HG02884 (cell line): ENCODE results near the gene COG4.
"Not testable (repeated sequence)": the region's sequence is repeated elsewhere in the genome, so short reads cannot be mapped to it uniquely, and the experiment has no call there.

Source experiments
- ATAC-seq: cut with Tn5 transposase; IDR thresholded peaks from one replicate; pipeline ENCODE4 v1.9.1; 2021; ENCODE audit warnings: mild to moderate bottlenecking, moderate library complexity; ENCODE audit not compliant: unreplicated experiment

COG4 gene

DNA sequence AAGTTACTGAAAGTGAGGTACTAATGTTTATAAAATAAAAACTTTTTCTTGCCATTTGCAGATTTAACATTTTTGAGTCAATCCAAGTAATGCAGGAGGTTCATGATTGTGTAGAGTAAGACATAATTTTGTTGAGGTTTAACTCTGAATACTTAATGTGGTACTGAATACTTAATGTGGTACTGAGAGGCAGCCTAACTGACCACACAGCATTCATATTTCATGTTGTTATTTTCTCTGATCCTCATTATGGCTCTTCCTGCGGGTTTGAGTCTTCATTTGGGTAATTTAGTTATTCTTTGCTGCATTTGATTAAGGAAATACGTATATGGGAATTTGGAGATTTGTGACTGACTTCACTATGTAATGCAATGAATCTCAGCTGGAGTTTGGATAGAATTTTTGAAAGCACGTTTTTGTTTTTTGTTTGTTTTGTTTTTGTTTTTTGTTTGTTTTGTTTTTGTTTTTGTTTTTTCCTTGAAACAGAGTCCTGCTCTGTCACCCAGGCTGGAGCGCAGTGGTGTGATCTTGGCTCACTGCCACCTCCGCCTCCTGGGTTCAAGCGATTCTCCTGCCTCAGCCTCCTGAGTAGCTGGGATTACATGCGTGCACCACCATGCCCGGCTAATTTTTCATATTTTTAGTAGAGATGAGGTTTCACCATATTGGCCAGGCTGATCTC lies 4.1 kb upstream of the COG4 start:
- ATAC-seq = no peak

DNA sequence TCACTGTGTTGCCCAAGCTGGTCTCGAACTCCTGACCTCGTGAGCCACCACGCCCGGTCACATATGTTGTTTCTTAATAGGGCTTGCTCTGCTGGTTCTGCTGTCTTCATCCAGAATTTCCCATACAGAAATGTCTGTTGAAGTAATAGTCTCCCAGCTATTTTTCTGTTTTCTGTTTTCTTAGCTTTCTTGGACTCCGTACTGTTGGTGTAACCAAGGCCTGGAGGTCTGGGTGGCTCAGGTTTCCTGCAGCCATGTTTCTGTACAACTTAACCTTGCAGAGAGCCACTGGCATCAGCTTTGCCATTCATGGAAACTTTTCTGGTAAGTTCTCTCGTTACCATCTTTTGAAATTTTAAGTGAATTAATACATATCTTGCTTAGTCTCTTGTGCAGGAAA lies 3.0 kb upstream of the COG4 start:
- ATAC-seq = no peak

DNA sequence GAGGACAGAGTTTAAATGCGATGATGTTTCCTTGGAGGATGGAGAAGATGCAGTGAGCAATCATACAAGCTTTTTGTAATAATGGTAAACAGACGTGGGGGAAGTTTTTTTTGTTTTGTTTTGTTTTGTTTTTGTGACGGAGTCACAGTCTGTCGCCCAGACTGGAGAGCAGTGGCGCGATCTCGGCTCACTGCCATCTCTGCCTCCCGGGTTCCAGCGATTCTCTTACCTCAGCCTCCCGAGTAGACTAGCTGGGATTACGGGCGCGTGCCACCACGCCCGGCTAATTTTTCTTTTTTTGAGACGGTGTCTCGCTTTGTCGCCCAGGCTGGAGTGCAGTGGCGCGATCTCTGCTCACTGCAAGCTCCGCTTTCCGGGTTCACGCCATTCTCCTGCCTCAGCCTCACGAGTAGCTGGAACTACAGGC lies 1.1 kb upstream of the COG4 start:
- not testable (repeated sequence) for ATAC-seq

DNA sequence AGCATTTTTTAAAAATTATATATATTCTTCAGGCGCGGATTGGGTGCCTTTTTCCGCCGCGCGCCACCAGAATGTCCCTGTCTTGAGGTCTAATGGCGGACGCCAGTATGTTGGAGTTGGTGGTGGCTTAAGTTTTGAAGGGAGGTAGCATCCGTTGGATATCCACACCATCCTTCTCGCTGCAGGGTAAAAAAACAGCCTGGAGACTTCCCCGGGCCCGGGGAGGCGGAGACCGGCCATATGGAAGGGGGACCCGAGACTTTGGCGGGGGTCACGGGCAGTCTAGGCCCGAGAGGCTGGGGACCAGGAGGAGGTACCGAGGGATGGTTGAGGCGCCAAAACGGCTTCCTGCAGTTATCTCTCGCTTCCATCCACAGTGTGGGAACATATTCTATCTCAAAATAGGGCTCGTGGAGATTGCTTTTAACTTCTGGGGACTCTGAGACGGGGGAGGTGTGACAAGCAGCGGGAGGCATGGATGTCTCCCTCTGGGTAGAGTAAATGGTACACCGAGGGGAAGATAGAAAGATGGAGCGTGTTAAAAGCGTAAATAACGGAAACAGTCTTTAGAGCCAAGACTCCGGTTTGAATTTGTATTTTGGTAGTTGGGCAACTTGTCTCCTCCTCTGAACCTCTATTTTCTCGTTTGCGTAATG lies 517 bp upstream of the COG4 start, which contains the start of gene SF3B3:
TSS of gene SF3B3 (plus strand) at position 74 of the 656 bp plus-strand sequence. CDS start 2,841 bp downstream, outside the sequence.
- ATAC-seq = no peak

DNA sequence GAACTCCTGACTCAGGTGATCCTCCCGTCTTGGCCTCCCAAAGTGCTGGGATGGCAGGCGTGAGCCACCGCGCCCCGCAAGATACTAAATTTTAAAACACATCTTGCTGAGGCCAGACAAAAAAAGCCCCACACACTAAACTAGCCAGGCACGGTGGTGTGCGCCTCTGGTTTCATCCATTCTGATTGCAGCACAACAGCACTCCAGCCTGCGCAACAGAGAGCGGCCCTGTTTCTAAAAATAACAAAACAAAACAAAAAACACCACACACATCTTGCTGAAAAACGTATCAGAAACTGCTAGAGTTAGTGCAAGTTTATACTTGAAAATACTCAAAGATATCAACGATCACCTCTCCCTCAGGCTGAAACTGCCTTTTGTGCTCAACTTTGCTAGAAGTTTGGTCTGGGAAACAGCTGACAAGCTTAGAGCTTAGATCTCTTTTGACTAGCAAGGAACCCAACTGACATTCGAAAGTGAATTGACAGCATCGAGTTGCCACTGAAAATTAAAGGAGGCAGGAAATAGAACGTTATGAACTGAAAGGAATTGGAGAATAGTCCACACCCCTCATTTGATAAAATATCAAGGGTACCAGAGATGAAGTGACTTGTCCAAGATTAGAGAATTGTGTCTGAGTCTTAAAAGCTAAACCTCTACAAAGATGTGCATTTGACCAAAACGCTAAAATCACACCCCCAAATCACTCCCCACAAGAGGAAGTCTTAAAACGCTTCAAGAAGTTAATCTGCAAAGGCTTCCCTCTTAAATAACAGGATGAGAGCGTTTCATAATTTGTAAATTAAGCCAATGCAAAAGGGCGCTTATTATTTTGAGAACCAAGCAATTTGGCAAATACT lies 908 bp downstream of the COG4 start:
- ATAC-seq = no peak

DNA sequence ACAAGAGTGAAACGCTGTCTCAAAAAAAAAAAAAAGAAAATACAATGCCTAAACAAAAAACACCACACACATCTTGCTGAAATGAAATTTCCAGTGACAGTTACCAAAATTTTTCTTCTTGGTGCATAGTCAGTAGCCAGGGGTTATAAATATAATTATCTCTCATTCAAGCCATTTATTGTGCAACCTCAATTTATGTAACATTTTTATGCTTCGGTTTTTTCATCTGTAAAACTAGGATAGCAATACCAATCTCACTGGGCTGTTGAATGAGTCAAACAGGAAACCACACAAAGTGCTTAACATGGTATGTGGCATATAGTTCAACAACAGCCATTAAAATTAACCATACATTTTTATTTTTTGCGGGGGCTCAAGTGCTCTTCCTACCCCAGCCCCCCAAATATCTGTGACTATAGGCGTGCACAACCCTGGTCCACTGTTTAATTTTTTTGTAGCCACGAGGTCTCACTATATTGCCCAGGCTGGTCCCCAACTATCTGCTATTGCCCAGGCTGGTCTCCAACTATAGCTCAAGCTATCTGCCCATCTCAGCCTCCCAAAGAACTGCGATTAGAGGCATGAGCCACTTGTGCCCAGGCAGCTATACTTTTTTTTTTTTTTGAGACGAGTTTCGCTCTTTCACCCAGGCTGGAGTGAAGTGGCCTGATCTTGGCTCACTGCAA lies 2.6 kb downstream of the COG4 start:
- ATAC-seq = no peak

DNA sequence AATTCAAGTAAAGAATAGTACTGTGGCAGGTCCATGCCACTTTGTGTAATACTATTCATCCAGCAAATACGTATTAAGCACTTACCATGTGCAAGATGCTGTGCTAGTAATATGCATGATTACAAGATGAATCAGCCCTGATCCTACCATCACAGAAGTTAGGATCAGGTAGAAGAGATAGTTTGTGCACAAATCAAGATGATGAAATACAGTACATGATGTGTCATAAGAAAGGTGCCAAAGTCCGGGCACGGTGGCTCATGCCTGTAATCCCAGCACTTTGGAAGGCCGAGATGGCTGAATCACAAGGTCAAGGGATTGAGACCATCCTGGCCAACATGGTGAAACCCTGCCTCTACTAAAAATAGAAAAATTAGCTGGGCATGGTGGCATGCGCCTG lies 10.9 kb downstream of the COG4 start:
- no peak for ATAC-seq

DNA sequence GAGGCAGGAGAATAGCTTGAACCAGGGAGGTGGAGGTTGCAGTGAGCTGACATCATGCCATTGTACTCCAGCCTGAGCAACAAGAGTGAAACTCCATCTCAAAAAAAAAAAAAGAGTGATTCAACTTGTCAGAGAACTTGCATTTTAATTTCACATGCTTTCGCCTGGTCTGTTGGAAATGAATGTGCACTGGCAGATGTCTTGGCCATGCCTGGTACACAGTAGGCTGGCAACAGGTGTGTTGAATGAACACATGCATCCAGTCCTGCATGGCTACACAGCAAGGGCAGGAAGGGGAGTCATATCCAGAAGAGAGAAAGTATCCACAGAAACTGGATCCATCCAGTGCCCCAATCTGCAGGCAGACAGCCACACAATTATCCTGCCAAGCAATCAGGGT lies 11.5 kb downstream of the COG4 start:
- no peak for ATAC-seq

DNA sequence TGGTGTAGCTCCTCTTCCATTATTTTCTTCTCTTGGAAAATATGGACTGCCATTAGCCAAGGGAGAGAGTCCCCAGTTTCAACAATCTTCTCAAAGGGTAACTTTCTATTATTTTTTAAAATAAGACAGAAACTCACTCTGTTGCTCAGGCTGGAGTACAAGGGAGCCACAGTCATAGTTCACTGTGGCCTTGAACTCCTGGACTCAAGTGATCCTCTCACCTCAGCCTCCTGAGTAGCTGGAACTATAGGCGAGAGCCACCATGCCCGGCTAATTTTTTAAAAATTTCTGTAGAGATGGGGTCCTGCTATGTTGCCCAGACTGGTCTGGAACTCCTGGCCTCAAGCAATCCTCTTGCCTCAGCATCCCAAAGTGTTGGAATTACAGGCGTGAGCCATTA lies 13.1 kb downstream of the COG4 start:
- no peak for ATAC-seq

DNA sequence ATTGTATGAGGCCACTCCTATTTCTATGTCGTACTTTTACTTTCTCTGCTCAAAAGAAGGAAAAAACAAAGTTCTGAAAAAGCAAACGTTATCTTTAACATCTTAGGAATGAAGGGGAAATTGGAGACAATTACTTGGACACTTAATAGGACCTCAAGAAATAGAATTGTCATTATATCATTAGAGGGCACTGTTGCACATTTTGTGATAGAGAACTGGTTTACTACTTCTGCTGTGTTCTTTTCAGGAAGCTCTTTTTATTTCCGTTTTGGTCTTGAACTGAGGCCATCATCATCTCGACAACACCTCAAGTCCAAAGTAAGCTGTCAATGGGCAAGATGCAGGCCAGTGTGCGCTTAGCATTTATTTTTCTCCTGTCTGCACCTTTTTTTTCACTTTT lies 14.6 kb downstream of the COG4 start:
- ATAC-seq = no peak

DNA sequence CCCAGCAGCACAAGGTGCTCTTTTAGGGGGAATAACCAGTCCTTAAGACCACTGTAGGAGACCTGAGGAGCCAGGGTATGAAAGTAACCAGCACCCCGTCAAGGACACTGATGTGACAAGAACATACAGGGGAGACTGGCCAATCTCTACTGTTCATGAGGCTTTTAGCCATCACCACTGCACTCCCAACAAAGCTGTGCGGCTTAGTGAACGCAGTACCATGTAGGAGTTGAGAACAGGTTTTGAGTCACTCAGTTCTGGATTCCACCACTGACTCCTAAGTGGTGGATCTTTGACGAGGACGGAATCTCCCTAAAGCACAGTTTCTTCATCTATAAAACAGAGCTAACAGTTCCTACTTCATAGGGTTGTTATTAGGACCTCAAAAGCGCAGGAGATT lies 26.8 kb downstream of the COG4 start:
- no peak for ATAC-seq

DNA sequence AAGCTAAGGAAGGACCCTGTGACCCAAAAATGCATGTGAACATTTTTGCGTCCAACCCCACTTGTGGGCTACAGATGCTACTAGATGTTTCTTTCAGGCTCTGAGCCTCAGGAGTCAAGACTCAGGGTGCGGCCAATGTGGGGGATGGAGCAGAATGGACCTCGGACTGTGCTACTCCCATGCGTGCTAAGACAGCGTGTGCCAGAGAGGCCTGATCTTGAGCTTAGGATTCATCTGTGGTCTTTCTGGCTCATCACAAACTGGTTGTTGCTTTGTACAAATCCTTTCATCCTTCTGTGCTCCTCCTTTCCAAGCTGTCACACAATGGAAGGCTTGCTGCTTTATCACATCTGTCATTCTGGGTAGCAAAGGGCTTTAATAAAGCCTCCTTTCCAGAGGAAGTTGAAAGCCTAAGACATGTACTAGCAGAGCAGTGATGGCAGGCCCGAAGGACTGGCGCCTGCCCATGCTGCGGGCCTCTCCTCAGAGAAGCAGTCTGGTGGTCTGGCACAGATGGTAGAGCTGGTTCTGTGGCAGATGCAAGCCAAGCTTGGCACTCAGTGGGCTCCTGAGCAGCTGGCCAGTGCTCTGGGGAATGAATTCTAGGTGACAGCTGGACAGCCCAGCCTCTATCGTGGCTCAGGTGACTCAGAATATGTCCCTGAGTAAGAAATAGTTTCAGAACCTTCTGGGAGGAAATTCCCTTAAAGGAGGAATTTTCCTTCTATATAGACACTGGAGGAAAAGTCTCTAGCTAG lies 27.8 kb downstream of the COG4 start:
- ATAC-seq = no peak

DNA sequence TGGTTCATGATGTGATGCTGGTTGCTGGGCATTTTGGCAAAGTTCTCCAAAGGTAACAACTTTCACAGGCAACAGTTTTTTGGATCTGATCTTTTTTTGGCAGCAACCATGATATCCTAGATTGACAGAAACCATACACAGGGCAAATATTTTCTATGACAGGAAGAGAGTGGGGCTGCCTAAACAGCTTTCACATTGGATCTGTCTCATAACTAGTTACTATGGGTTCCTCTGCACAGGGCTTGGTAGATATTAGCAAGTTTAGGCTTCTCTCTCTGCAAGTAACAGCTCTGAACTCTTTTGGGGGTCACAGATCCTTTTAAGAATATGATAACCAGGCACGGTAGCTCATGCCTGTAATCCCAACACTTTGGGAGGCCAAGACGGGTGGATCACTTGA lies 28.6 kb downstream of the COG4 start:
- ATAC-seq = no peak

DNA sequence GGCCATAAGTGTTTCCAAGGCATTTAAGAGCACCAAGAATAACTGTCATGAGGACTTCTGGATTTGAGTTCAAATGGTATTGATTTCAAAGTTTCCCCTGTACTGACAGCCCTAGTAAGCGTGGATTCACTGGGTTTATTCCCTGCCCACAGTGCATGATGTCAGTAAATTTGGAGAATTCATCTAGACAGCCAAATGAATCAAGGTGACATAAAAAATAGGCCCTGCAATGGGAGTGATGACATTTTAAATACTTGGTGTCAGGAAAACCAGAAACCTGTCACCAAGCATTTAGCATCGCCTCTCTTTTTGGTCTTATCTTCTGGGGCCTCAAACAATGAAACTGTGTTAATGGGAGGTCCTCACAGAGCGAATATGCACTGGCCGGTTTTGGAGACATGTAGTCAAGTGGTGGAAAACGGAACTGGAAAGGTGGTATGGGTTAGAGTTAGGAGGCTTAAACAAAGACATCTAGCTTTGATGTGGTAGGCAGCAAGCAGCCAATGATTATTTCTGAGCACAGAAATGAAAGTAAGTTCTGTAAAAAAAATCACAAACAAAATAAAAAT lies 29.1 kb downstream of the COG4 start:
- no peak for ATAC-seq

DNA sequence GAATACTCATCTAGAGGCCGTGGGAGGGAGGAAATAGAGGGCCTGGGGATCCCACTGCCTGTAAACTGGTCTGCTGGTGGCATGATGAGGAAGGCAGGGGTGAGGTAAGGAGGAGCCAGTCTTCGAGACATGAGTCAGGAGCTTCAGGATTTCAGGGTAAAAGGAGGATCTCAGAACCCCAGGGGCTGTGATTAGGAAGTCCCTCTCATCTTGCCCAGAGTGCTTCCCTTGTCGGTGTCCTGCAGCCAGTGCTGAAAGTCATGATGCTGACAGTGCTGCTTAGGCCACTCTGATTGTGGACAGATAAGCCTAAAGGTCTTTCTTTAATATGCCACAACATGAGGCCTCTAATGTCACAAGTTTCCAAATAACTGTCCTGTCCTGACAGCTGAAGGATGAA lies 29.6 kb downstream of the COG4 start:
- ATAC-seq = no peak

DNA sequence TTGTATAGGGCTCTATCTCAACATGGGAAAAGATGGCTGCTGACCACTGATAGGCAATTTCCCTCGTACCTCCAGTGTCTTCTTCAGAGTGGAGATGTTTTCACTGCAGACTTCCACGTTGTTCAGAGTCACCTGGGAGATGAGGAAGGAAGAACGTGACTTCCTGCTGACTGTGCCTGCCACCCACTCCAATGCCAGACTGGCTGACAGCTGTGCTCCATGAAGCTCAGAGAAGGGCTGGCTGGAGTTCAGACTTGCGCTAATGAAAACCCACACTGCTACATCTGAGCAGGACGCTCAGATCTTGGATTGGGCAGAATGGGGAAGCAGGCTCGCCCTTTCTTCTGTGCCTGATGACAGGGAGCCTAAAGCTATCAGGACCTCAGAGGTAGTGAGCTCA lies 33.1 kb downstream of the COG4 start:
- ATAC-seq = no peak

DNA sequence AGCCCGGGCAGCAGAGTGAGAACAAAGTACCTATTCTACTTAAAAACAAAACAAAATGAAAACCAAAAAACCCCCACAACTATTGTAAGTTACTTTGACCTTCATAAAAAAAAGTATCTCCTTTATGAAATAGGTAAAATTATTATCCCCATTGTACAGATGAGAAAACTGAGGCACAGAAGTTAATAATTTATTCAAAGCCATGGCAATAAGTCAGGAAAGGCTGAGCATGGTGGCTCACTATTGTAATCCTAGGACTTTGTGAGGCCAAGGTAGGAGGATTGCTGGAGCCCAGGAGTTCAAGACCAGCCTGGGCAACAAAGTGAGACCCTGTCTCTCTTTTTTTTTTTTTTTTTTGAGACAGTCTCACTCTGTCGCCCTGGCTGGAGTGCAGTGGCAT lies 38.5 kb downstream of the COG4 start:
- ATAC-seq = no peak

DNA sequence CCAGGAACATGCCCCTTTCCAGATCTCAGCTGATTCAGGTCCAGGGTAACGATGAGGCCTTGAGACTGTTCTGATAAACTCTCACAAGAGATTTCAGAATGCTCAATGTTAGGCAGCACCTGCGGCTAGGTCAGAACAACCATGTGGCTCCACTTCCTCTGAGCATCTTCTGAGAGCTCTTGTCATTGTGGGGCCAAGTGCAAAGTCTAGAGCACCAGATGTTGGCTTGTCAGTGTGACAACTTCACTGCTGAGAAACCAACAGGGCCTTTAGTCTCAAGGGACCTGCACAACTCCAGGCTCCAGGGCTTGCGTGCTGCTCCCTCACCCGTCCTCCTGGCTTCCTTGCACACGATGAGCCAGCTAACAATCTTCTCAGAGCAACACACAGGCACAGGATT lies 39.9 kb downstream of the COG4 start:
- no peak for ATAC-seq

DNA sequence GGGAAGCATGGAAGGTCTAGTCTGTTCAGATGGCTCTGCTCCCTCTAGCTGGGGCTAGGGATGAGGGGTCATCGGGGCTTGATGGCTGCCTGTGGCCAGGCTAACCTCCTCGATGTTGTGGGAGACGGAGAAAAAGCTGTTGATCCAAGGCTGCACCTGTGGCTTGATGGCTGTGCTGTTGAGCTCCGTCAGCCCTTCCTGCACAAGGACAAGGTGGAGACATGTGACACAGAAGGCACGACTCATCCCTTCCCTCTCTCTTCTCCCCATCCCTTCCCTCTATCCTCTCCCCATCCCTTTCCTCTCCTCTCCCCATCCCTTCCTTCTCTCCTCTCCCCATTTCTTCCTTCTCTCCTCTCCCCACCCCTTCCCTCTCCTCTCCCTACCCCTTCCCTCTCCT lies 40.7 kb downstream of the COG4 start:
- no peak for ATAC-seq

DNA sequence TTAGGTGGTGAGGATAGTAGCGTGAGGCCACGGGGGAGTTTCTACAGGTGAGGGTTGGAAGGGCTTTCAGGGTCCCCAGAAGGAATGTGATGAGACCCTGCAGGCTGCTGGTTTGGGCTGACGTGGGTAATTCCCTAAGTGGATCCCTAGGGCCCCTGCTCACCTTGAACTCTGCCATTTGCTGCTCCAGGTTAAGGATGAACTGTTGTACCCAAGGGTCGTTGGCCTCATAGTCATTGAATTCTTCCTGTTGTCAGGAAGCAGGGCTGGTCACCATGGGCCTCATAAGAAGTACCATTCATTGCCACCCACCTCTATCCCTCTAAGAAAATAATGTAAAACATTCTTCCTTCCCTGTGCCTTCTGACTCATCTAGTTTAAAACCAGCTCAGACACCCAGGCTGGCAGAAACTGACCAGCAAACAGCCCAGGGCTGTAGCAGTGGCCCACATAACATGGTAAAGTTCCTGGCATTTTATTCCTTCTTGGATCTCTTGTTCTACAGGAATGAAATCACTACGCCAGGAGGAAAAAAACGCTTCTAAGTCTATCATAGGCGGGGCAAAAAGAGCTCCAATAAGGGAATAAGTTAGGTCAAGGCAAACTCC lies 41.3 kb downstream of the COG4 start:
- no peak for ATAC-seq
